DLD1 (cell line): ENCODE results near the gene SLC9A3.

Experiments
- in situ Hi-C: cut with HindIII; loops from 2 replicates; pipeline ENCODE4 v1.10.0; 2017; ENCODE audit warnings: low sequenced_read_pairs

The SLC9A3 gene

GRCh38 chr5:448061-448765 is 76.0 kb downstream of the SLC9A3 start:
- in situ Hi-C loops = no loop called here

- in situ Hi-C loops = no loop called here
Observed at GRCh38 chr5:447501-447900, 76.7 kb downstream of the SLC9A3 start.

GRCh38 chr5:446883-447263 is 77.4 kb downstream of the SLC9A3 start:
- in situ Hi-C loops = no loop called here

GRCh38 chr5:446066-446882 is 78.0 kb downstream of the SLC9A3 start:
- in situ Hi-C loops = no loop called here

- in situ Hi-C loops = no loop called here
Observed at GRCh38 chr5:445591-445990, 78.7 kb downstream of the SLC9A3 start.

GRCh38 chr5:444226-444625 is 80.0 kb downstream of the SLC9A3 start:
- in situ Hi-C loops = no loop called here

GRCh38 chr5:443239-444151 is 80.8 kb downstream of the SLC9A3 start:
- in situ Hi-C loops = no loop called here

- in situ Hi-C loops = no loop called here
Observed at GRCh38 chr5:442335-443238, 81.7 kb downstream of the SLC9A3 start, which contains the start of gene EXOC3. TSS of gene EXOC3 (plus strand) at chr5:443176. CDS start at chr5:446206, 3,030 bp downstream.

- in situ Hi-C loops = no loop called here
Observed at GRCh38 chr5:441996-442334, 82.3 kb downstream of the SLC9A3 start.

- in situ Hi-C loops = no loop called here
Observed at GRCh38 chr5:440401-441201, 83.6 kb downstream of the SLC9A3 start.

- in situ Hi-C loops = no loop called here
Observed at GRCh38 chr5:439636-440035, 84.6 kb downstream of the SLC9A3 start.

GRCh38 chr5:439181-439580 is 85.1 kb downstream of the SLC9A3 start:
- in situ Hi-C loops = no loop called here

GRCh38 chr5:438481-438981 is 85.7 kb downstream of the SLC9A3 start:
- in situ Hi-C loops = no loop called here

- in situ Hi-C loops = no loop called here
Observed at GRCh38 chr5:437281-437771, 86.9 kb downstream of the SLC9A3 start.

- in situ Hi-C loops = no loop called here
Observed at GRCh38 chr5:436641-436975, 87.6 kb downstream of the SLC9A3 start.

GRCh38 chr5:435961-436640 is 88.1 kb downstream of the SLC9A3 start:
- in situ Hi-C loops = no loop called here

GRCh38 chr5:435156-435790 is 89.0 kb downstream of the SLC9A3 start:
- in situ Hi-C loops = no loop called here

- in situ Hi-C loops = no loop called here
Observed at GRCh38 chr5:434443-435146, 89.7 kb downstream of the SLC9A3 start.
